Endothelial cell (in vitro differentiated cells): ENCODE data around the gene CLHC1. TPM values are rescaled to one million over a fixed set of nuclear protein-coding genes. Genes with fewer than 3 reads are reported as not detected.

Experiments used
- DNase-seq: peaks from one replicate; pipeline ENCODE4 v3.0.0; 2021; ENCODE audit warnings: low spot score
- H3K27ac Mint-ChIP-seq: one replicate; pipeline ENCODE4 v1.8.0; 2021; ENCODE audit warnings: mixed read lengths, inconsistent platforms; ENCODE audit not compliant: unreplicated experiment
- H3K27me3 Mint-ChIP-seq: one replicate; pipeline ENCODE4 v1.8.0; 2021; ENCODE audit warnings: mild to moderate bottlenecking, moderate library complexity, mixed read lengths, inconsistent platforms; ENCODE audit not compliant: unreplicated experiment
- H3K36me3 Mint-ChIP-seq: one replicate; pipeline ENCODE4 v1.8.0; 2021; ENCODE audit warnings: mild to moderate bottlenecking, low read depth, mixed read lengths, inconsistent platforms; ENCODE audit not compliant: unreplicated experiment
- H3K4me1 Mint-ChIP-seq: one replicate; pipeline ENCODE4 v1.8.0; 2021; ENCODE audit warnings: mild to moderate bottlenecking, mixed read lengths, inconsistent platforms; ENCODE audit not compliant: unreplicated experiment
- H3K4me3 Mint-ChIP-seq: one replicate; pipeline ENCODE4 v1.8.0; 2021; ENCODE audit warnings: mild to moderate bottlenecking, mixed read lengths, inconsistent platforms; ENCODE audit not compliant: unreplicated experiment
- H3K9me3 Mint-ChIP-seq: one replicate; pipeline ENCODE4 v1.8.0; 2021; ENCODE audit warnings: mixed read lengths, inconsistent platforms; ENCODE audit not compliant: unreplicated experiment
- total RNA-seq: library from RNA; stranded (reverse); fragmentation: NEBNext Ultra II Directional; extraction: Animal tissue kit (Norgen Biotek cat#: 25700); gene quantifications from one replicate; pipeline ENCODE4 v1.2.1, GENCODE V29; 2021; ENCODE audit not compliant: unreplicated experiment
- TF ChIP-seq, protein P1 (sequence below): fragments of 200-600 bp; sonication (generic); IDR thresholded peaks from one replicate; pipeline ENCODE4 v1.5.0; 2021; ENCODE audit warnings: antibody characterized with exemption; ENCODE audit not compliant: unreplicated experiment

The CLHC1 gene
- total RNA-seq, 1 donor from 2014 or later, result 20.2 TPM

DNA sequence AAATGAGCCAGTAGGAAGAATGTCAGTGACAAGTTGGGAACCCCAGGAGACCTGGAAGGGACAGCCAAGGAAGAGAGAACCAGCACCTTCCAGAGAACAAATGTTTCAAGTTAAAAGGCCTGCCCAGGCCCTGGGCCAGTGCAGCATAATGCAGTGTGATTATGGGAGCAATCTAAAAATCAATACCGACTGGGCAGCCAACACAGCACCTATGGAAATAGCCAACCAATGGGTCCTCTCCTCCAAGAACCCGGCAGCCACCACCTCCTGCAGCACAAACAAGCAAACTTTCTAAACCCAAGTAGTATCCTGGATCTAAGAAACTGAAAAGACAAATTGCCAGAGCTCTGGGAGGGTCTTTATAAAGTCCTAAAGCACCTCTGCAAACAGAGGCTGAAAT lies 71.7 kb downstream of the CLHC1 start:
- Mint-ChIP-seq H3K4me3 (no peak overlapping the region), H3K27ac (no peak overlapping the region), H3K27me3 (peaks cover 4% of the 10 kb centered on the region), H3K9me3 (no peaks in the 10 kb centered on the region), H3K4me1 (peaks cover 82% of the 10 kb centered on the region), H3K36me3 (peaks cover 3% of the 10 kb centered on the region)
- DNase-seq, result no peak
- TF ChIP-seq, protein P1, sequence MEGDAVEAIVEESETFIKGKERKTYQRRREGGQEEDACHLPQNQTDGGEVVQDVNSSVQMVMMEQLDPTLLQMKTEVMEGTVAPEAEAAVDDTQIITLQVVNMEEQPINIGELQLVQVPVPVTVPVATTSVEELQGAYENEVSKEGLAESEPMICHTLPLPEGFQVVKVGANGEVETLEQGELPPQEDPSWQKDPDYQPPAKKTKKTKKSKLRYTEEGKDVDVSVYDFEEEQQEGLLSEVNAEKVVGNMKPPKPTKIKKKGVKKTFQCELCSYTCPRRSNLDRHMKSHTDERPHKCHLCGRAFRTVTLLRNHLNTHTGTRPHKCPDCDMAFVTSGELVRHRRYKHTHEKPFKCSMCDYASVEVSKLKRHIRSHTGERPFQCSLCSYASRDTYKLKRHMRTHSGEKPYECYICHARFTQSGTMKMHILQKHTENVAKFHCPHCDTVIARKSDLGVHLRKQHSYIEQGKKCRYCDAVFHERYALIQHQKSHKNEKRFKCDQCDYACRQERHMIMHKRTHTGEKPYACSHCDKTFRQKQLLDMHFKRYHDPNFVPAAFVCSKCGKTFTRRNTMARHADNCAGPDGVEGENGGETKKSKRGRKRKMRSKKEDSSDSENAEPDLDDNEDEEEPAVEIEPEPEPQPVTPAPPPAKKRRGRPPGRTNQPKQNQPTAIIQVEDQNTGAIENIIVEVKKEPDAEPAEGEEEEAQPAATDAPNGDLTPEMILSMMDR, result no peak

DNA sequence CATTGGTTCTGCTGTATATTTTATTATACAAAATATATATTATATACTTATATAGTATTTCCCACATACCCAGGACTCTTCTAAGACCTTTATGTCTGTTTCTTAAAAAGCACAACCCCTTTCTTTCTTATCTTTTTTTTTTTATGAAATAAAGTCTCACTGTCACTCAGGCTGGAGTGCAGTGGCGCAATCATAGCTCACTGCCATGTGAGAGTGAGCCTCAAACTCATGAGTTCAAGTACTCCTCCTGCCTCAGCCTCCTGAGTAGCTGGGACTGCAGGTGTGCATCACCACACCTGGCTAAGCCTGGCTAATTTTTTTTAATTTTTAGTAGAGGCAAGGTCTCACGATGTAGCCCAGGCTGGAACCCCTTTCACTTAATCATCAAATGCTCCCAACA lies 72.3 kb downstream of the CLHC1 start:
- no peak overlapping the region for H3K4me3 Mint-ChIP-seq
- peaks cover 4% of the 10 kb centered on the region for H3K27me3 Mint-ChIP-seq
- no peak overlapping the region for H3K27ac Mint-ChIP-seq
- no peaks in the 10 kb centered on the region for H3K9me3 Mint-ChIP-seq
- H3K36me3 Mint-ChIP-seq, result no peaks in the 10 kb centered on the region
- TF ChIP-seq, protein P1, result no peak
- no peak for DNase-seq
- H3K4me1 Mint-ChIP-seq, result peaks cover 78% of the 10 kb centered on the region

DNA sequence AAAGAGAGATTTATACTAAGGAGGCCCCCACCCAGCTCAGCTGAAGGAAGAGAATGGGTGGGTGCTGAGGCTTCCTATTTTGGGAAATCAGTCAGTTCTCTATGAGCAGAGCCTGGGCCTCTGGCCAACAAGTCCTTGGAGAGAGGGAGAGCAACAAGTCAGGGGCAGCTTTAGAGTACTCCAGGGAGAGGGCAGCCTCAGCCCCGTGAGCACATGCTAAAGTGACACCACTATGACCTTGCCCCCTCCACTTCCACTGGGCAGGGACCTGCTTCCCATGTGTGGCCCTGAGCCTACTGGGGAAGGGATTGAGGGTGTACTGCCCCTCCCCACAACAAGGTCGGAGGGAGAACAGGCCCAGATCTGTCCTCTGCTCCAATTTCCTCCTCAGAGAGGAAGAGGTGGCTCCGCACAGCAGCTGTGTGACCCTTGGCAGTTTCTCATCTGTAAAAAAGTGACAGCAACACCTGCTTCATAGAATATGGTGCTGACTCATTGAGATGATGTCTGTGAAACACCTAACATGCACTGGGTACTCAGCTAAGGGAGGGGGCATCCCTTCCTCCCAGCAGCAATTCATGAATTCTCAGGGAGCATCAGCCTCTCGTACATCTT lies 72.9 kb downstream of the CLHC1 start:
- TF ChIP-seq, protein P1, result no peak
- Mint-ChIP-seq H3K4me1 (peaks cover 73% of the 10 kb centered on the region), H3K27me3 (peaks cover 4% of the 10 kb centered on the region), H3K36me3 (no peaks in the 10 kb centered on the region), H3K4me3 (no peak overlapping the region), H3K9me3 (no peaks in the 10 kb centered on the region), H3K27ac (no peak overlapping the region)
- DNase-seq, result no peak

DNA sequence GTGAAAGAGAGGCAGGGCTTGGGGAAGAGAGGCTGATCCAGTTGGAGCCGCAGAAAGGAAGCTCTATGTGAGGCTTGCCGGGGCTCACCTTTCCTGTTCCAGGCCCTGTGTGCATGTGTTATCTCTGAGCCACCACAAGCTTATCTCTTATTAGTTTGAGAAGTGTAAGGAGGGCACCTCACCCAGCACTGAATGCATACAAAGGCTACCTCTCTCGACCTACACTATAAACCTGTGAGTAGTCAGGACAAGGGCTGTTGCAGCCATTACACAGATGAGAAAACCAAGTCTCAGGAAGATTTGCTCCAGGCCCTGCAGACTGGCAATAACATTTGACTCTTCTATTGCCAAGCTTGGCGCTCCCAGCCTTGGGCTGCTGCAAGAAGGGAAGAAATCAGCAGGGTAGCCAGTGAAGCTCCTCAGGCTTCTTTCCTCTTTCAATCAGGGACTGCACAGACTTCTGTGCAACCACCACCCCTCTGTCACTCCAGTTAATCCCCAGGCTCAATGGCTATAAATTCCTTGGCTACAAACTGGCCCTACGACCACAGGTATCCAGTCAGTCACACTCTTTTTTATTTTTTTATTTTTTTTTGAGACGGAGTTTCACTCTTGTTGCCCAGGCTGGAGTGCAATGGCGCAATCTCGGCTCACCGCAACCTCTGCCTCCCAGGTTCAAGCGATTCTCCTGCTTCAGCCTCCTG lies 73.8 kb downstream of the CLHC1 start:
- H3K36me3 Mint-ChIP-seq, result no peaks in the 10 kb centered on the region
- no peak overlapping the region for H3K4me3 Mint-ChIP-seq
- H3K27ac Mint-ChIP-seq, result no peak overlapping the region
- no peak for DNase-seq
- H3K27me3 Mint-ChIP-seq, result peaks cover 4% of the 10 kb centered on the region
- H3K9me3 Mint-ChIP-seq, result no peaks in the 10 kb centered on the region
- TF ChIP-seq, protein P1, result no peak
- H3K4me1 Mint-ChIP-seq, result peaks cover 64% of the 10 kb centered on the region

DNA sequence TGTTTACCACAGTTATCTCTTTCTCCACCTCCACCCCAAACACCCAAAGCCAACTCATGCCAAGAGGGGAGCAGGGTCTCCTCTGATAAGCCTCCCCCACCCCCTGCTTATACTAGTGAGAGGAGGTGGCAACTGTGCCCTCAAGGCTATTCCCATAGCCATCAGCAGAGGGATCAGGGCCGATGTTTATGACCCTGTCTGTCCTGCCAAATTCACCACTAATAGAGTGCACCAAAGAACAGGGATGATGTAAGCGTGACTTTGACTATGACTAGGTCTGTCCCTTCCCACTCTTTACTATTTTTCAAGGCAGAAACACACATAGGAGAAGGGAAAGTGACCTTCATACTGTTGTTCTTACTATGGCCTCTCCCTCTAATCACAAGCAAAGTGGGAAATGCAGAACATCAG lies 74.6 kb downstream of the CLHC1 start:
- Mint-ChIP-seq H3K4me3 (no peak overlapping the region), H3K4me1 (peaks cover 57% of the 10 kb centered on the region), H3K36me3 (no peaks in the 10 kb centered on the region), H3K27me3 (peaks cover 4% of the 10 kb centered on the region), H3K9me3 (no peaks in the 10 kb centered on the region), H3K27ac (peak overlapping the region; percentile 19)
- DNase-seq, result no peak
- TF ChIP-seq, protein P1, result no peak
